Activated CD4-positive, alpha-beta T cell treated with anti-CD3 and anti-CD28 coated beads for 48 hours (primary cell): ENCODE results near the gene TRPM3.
"Not testable (repeated sequence)": the region's sequence is repeated elsewhere in the genome, so short reads cannot be mapped to it uniquely, and the experiment has no call there.

Experiments
- DNase-seq: peaks from one replicate; pipeline ENCODE4 v3.0.0-alpha.2; 2020

TRPM3 gene

DNA sequence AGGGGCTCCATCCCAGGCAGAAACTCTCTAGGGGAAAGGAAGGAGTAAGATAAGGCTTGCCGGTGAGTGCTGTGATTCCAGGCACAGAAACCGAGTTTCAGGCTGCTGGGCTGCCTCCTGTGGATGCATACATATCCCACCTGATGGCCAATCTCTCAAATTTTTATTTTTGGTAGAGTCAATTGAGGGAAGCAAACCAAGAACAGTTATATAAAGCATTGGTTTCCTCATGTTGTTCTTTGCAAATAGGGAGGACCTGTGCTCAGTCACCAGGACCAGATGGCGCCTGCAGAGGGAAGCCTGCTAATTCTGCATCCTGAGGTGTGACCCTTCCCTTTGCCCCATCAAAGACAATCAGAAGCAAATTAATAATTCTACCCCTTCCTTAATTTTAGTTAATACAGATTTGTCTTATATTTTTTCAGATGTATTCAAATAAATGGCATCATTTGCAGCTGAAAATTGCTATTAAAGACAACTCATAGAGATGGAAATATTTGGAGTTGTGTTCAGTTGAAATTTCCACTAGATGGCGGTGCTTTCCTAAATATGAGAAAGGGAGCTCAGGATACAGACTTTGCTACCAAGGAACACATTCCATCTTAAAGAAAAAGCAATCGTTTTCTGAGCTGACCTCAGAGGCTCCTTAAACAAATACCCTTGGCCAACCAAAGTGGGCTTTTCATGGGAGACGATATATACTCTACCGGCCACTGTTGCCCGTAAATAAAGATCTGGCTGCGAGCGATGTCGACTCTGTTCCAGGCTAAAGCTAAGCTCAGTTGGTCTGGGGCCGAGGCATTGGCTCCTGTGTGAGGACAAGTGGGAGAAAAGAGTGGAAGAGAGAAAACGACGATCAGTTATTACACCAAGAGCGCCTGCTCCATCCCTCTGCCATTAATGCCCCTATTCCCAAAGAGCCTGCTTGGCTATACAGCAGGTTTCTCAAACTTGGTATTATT lies 481.3 kb downstream of the TRPM3 start:
- DNase-seq = no peak

DNA sequence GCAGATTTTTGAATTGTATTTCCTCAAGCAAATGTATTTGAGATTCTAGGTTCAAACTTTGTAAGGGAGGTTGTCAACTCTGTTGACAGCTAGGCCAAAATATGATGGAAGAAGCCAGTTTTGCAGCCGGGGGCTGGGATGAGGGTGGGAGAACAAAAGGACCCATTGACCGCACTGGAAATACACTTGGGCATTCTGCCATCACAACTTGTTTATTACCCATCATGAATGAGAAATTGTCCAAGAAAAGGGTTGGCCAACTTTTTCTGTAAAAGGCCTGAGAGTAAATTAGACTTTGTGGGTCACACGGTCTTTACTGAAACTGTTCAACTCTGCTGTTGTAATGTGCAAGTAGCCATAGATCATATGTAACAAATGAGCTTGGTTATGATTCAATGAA lies 485.6 kb downstream of the TRPM3 start:
- no peak for DNase-seq

DNA sequence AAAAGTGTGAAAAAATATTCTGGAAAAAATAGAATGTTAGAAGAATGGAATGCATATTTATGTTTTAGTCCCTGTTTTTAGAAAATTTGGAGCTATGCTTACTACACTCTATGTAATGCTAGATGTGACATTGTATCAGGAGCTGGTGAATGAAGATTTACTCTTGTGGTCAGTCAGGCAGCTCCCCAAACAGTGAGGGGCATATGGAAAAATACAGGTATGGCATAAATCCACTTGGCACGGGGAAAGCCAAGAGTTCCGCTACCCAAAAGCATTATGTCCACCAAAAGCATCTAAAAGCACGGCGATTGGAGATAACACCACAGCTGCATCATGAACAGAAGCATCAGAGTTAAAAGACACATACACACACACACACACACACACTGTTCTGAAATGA lies 486.7 kb downstream of the TRPM3 start:
- no peak for DNase-seq

DNA sequence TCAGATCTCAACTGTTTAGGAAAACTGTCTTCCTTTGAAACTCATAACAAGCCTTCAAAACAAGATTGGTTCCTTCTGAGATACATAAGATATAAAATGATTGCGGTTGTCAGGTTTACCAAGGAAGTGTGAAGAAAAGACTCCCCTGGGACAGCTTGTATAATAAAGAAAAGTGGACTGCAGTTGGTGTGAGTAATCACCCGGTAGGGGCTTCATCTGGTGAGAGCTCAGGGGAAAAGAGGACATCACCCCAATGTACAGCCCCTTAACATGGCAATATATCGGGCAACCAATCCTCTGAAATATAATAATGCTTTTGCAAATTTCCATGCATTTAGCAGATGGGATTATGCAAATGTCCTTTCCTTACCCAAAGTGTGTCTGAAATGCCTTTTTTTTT lies 490.4 kb downstream of the TRPM3 start:
- DNase-seq = no peak

DNA sequence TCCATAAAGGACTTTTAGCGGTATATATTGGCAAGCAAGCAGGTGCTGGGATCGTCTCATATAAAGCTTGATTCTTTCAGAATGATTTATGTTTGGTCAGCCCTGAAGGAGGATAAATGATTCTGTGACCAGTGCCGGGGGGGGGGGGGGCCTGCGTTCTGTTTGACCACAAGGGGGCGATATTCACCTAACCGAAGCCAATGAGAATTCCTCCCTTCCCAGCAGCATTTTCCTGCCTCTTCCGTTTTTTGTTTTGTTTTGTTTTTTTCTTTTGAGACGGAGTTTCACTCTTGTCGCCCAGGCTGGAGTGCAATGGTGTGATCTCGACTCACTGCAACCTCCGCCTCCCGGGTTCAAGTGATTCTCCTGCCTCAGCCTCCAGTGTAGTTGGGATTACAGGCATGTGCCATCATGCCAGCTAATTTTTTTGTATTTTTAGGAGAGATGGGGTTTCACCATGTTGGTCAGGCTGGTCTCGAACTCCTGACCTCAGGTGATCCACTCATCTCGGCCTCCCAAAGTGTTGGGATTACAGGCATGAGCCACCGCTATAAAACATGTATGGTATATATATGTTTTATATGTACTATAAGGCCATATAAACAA lies 492.2 kb downstream of the TRPM3 start:
- not testable (repeated sequence) for DNase-seq

DNA sequence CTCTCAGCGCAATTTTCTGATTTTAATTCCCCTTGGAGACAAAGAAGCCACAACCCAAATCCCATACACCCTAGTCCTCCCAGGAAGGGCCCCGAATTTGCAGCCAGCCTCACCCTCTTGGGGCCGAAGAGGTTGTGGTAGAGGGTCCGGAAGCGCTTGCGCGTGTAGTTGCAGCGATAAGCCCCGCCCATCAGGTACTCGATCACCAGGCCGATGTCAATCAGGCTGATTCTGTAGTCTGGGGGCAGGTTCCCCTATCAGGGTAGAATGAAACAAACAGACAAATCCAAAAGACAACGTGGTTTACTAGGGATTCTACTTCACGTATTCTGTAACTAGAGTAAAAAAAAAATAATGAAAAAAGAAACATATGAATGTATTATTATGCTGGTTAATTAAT lies 496.3 kb downstream of the TRPM3 start:
- DNase-seq = no peak

DNA sequence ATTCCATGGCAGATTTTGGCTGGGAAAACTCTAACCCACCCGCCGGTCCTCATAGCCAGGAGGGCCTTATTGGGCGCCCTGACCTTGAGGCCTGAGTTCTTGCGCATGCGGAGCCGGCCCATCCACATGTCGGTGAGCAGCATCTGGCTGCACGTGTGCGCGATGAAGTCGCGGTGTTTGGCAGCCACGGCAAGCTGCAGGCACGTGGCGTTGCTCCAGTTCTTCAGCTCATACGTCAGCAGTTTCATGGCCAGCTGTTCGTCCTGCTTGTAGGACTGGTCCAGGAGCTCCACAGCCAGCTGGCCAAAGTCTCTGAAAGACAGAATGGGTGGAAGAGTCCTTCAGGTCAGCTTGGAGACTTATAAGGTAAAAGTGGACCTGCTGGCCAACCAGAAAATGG lies 502.6 kb downstream of the TRPM3 start:
- DNase-seq = no peak

DNA sequence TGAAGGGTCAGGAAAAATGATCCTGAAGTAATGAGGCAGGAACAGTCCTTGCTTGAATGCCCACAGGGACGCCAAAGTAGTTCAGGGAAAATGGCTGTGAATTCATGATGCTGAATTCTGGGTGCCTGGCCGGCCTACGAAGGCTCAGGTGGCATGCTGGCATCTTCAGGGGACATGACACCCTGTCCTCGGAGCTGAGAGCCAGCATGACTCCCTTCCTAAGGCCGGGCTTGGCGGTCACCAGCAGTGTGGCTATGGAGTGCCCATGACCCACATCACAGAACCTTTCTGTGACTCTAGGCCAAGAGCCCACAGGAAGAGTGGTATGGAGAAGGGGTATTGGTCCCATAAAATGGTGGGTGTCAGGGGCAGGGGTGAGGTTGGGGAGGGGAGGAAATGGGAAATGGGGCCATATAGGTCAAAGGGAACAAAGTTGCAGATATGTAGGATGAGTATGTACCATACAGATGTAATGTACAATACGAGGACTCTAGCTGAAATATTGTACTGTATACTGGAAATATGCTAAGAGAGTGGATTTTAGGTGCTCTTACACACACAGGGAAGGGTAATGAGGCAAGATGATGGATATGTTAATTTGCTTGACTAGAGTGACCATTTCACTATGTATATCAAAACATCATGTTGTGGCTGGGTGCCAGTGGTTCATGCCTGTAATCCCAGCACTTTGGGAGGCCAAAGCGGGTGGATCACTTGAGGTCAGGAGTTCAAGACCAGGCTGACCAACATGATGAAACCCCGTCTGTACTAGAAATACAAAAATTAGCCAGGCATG lies 504.2 kb downstream of the TRPM3 start:
- no peak for DNase-seq

DNA sequence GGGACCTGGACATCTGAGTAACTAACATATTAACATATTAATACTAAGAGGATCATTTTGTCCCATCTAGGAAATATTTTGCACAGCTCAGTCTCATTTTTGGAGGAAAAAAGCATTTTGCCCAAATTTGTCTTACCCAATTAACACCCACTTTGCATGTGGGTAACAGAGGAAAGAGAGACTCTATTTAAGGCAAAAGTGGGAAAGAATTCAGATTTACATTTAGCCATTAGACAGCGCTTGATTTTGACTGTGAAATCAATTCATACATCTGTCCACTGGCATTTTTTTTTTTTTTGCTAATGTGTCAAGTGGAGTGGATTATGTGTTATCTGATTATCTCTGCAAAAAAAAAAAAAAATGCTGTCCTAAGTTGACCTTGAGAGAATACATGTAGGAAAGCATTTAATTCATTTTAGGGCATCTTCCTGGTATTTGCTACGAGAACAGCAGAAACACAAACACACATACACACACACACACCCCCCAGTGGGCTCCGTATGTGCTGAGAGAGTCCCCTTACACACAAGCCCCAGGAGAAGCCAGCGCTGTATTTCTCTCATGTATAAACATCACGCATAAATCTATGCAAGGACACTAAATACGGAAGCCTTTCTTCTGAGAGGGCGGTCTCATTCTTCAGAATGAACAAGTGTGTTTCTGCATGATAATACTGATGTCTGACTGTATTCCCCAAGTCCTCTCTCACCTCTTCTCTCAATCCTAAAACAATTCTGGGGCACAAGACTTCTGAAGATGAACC lies 505.0 kb downstream of the TRPM3 start:
- no peak for DNase-seq

DNA sequence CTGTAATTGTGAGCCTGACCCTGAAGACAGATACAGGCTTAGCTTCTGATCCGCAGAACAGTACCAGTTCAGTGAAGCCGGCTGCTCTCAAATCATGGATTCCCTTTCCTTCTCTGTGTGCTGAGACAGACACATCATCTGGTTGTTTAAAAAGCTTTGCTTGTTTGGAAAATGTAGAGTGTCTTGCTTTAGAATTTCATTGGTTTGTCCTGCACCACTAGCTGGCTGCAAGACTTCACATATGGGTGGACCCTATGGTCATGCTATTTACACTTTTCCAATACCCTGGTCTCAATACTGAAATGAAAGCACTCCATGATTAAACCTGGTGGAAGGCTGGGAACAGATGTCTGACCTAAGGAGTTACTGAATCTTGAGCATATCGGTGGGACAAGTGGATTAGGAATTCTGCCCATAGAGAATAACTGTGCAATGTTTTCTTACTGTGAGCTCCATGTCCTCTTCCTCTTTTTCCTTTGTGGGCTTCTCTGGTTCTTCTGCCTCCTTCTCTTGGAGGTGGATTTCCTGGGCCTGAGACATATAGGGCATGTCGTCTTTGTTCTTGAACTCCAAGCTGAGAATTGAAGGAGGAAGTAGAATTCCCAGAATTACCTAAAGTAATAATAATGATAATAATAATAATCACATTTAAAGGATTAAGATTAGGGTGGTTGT lies 505.8 kb downstream of the TRPM3 start:
- DNase-seq = no peak

DNA sequence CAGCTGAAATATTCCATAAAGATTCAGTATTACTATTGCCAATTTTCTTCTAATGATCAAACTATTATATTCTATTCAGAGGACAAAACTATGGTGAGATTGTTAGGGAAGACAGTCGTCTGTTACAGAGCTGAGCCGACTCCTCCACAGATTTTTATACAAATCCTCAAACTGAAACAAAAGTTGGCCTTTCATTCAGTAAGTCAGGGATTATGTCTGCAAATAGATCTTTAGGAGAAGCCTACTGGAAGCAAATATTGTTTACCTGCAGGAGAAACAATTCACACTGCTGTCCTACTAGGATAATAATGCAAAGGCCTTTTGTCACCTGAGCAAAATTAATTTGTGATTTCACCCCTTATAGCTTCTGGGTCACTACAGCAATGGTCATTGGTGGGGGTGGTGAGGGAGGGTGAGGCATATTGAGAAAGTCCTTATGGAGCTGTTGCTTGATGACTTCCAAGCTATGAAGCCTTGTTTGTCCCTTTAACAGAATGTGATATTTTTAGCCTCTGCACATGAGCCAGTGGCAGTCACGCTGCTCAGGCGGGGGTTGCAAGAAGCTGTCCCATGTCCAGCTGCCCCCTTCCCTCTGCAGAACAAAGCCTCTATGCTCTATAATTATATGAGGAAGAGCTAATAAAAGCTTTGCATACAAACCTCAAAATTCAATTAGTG lies 506.5 kb downstream of the TRPM3 start:
- DNase-seq = no peak

DNA sequence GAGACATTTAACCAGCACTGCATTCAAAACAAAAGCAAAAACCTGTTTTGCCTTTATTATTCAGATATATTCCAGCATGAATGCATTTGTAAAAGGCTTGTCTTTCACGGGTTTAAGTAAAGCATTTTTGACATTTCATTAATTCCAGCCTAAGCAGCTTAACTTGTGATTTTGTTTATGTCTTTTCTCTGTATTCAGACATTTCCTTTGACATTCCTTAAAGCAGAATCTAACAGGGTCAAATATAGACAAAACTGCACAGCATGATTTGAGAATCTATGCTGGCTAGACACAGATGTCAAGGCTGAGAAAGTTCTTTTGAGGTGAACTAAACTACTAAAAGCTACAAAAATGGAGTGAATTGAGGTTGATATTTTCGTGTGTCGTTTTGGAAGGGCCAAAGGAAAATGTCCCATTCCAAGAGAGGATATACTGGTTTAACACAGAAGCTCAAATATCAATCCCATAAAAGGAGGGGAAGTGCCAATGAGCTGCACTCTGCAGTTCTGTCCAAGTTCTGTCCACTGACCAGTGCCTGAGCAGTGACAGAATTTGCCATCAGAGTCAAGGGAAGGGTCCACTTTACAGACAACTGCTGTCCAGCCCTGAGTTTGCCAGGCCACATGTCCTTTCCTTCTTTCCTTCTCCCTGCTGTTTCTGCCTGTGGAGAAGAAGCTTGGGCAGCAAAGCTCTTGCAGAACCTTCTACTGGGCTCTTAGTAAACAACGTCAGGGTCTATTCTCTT lies 508.2 kb downstream of the TRPM3 start:
- no peak for DNase-seq

DNA sequence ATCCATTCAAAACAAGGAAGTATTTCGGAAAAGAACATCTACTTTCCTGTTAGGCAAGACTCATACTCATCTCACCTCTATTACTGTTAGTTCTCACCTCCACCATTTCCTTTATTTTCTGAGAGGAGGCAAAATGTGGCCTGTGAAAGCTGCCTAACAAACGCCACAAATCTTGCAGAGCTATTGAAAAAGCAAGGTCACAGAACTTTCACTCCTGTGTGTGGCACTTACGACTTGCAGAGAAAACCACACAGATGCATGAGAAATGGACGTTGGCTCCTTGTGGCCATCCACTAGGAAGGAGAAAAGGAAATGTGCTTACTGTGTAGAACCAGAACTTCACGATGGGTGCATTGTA lies 511.2 kb downstream of the TRPM3 start:
- DNase-seq = no peak

DNA sequence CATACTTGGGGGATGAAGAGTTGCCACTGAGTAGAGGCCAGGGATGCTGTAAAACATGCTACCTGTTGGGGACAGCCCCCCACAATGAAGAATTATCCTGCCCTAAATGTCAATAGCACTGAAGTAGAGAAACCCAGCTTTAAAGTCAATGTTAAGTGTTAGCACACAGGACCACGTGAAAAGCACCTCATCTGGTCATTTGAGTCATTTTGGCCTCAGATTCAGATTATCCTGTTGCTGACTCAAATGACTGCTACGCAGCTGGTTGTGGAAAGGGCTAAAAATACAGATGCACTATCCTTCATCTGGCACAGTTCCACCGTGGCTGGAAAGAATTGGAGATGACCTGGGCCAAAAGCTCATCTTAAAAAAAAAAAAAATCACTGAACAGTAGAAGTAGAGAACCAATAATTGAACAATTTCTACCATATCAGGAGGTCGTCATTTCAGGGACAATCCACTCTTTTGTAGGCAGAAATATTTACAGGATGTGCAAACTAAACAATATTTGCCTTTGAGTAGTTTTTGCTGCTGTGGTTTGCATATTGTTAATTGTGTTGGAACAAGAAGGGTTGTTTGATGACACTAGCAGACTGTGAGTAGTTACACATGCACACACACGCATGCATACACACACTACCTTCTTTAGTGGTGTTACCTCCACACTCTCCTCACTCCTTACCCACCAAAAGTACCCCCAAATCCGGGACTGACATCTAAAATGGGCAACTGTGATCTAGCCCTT lies 511.7 kb downstream of the TRPM3 start:
- no peak for DNase-seq

DNA sequence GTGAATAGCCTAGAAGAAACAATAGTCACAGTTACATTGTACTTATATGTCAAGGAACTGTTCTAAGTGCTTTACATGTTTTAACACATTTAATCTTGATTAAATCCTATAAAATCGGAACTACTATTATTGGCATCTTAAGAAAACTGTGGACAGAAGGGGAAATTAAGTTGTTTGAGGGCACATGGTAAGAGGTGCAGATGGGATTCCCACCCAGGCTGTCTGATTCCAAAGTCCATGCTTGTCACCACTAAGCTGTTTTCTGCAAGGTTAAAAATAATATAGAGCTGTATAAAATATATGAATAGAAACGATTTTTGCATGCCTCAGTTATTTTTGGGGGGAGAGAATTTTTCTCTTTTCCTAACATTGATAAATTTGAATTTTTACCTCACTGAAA lies 512.4 kb downstream of the TRPM3 start:
- DNase-seq = no peak

DNA sequence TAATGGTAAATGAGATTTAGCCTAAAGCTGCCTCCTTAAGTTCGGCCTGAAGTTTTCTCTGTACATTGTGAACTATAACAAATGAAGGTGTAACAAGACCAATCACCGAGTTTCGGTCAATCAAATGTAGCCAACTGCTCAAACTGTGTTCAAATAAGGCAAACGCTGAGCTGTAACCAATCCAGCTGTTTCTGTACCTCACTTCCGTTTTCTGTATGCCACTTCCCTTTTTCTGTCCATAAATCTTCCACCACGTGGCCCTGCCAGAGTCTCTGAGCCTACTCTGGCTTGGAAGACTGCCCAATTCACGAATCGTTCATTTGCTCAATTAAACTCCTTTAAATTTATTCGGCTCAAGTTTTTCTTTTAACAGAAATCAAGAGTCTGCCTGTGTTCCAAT lies 513.5 kb downstream of the TRPM3 start:
- no peak for DNase-seq

DNA sequence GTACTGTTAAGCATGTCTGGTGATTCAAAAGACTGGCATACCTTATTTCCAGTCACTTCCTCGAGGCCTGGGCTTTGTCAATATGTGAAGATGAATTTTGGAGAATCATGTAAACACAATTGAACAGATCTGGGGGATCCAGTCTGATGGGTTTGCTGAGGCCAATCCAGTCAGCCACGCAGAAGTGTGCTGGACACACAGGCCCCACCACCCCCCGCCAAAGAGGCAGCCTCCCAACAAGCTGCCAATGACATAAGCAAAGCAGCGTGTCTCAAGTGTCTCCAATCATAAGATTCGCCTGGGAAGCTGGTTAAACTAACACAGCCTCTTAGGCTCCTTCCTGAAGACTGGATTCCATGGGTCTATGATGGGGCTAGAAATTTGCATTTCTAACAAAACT lies 514.1 kb downstream of the TRPM3 start:
- no peak for DNase-seq

DNA sequence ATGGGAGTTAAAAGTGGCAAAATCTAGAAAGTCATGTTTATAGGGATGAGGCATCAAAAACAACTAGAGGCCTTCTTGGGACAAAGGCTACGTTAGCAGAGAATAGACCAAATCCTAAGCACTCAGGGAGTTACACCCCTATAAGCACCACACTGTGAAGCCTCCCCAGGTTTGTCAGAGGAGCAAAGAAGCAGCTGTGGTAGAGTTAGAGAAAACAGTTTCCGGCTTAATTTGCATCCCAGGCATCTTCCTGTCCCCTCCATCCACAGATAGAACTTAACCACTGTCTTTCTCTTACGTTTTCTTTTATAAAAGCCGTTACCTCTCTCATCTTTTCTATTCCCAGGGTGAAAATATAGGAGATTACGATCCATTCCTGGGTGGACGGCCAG lies 518.4 kb downstream of the TRPM3 start:
- no peak for DNase-seq

DNA sequence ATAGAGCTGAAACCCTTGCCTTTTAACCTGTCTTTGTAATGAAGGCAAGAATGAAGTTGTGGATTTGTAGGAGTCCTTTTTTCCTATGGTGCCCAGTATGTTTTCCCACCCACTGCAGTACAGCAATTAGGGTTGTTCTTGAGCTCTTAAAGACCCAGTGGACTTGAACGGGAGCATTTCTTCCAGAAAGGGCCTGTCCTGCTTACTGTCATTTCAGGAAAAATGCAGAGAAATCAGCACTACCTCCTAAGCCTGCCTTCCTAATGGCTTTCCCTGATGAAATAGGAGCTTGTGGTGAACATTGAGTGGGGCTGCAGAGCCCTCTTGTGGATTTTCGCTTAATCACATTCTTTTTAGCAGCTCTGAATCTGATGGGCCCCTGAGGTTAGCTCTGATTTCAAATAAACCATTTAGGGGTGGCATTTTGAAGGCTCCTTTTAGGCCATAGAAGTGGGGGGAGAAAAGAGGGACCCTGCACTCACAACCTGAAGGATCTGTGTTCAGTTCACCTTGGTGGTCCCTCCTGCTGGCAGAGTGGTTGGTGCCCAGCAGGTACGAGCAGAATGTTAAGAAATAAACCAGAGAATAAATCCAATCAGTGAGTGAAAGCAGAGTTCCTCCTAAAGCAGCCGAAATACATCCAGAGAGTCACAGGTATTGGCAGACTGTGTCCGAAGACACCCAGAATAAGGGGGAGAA lies 519.0 kb downstream of the TRPM3 start:
- peak; percentile 57 for DNase-seq
